Measurements from ENCODE around the gene HACD2. TPM values are rescaled to one million over a fixed set of nuclear protein-coding genes. Genes with fewer than 3 reads are reported as not detected.

HACD2 gene
- total and polyA plus RNA-seq, 8 donors: 5.3 to 36.0 (median 14.4) TPM

DNA sequence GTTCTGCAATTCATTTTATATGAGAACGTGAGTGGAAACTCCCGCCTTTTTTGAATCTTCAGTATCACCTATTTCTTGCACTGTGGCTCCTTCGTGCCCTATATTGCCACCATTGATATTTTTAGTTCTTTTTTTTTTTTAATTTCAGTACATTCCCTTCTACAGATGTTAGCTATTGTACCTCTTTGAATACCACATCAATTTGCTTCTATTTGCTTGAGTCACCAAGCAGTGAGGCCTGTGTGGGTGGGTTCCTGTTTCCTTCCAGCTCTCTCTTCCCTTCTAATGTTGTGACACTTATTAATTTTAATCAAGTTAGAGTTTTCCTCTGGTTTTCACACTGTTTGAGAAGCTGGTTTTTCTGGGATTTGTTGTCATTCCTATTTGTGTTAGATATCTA lies 8.7 kb downstream of the HACD2 start:
- DNase-seq: no peak
- TF ChIP-seq, protein P1, sequence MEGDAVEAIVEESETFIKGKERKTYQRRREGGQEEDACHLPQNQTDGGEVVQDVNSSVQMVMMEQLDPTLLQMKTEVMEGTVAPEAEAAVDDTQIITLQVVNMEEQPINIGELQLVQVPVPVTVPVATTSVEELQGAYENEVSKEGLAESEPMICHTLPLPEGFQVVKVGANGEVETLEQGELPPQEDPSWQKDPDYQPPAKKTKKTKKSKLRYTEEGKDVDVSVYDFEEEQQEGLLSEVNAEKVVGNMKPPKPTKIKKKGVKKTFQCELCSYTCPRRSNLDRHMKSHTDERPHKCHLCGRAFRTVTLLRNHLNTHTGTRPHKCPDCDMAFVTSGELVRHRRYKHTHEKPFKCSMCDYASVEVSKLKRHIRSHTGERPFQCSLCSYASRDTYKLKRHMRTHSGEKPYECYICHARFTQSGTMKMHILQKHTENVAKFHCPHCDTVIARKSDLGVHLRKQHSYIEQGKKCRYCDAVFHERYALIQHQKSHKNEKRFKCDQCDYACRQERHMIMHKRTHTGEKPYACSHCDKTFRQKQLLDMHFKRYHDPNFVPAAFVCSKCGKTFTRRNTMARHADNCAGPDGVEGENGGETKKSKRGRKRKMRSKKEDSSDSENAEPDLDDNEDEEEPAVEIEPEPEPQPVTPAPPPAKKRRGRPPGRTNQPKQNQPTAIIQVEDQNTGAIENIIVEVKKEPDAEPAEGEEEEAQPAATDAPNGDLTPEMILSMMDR (IDR thresholded peaks at IDR 0.05): no peak
- TF ChIP-seq POLR2AphosphoS5 (IDR thresholded peaks at IDR 0.05): no peak
- TF ChIP-seq POLR2A (IDR thresholded peaks at IDR 0.05): no peak
- no peak for TF ChIP-seq EP300 (IDR thresholded peaks at IDR 0.05)
- no peaks in the 10 kb centered on the region for H3K27me3 ChIP-seq
- 75 to 87% (median 84%) methylated on average over 3 of the region's 3 CpGs for WGBS, 5 donors
- no peak overlapping the region for H3K27ac ChIP-seq
- intact Hi-C loops (cut with DNase I; ENCODE audit: low total_unique reads): no loop called here
- no peaks in the 10 kb centered on the region for H3K9me3 ChIP-seq
- peaks cover 0 to 7% (median 0%) of the 10 kb centered on the region in 4 donors for H3K4me1 ChIP-seq
- no peak overlapping the region for H3K4me3 ChIP-seq
- peaks cover 11 to 65% (median 50%) of the 10 kb centered on the region in 4 donors for H3K36me3 ChIP-seq

DNA sequence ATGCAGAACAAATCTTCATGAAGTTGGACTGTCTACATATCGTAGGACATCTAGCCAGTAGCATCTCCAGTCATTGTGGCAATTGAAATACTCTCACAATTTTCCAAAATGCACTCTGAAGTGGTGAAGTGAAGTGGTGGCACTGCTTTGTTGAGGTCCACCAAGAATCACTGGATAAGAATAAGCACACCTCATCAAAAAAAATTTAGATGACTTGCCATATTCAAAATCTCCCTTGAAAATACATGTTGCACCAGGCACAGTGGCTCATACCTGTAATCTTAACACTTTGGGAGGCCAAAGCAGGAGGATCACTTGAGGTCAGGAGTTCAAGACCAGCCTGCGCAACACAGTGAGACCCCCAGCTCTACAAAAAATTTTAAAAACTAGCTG lies 12.9 kb downstream of the HACD2 start:
- Histone ChIP-seq H3K4me1 (peaks cover 0 to 21% (median 7%) of the 10 kb centered on the region in 4 donors), H3K27me3 (no peaks in the 10 kb centered on the region), H3K36me3 (peaks cover 2 to 31% (median 21%) of the 10 kb centered on the region in 4 donors), H3K27ac (no peak overlapping the region), H3K4me3 (no peak overlapping the region), H3K9me3 (no peaks in the 10 kb centered on the region)
- TF ChIP-seq POLR2AphosphoS5 (IDR thresholded peaks at IDR 0.05) (no peak), POLR2A (IDR thresholded peaks at IDR 0.05) (no peak), EP300 (IDR thresholded peaks at IDR 0.05) (no peak)
- TF ChIP-seq, protein P1 (IDR thresholded peaks at IDR 0.05): no peak
- WGBS, 5 donors: 78 to 100% (median 98%) methylated on average over 2 of the region's 2 CpGs
- intact Hi-C loops (cut with DNase I; ENCODE audit: low total_unique reads): no loop called here
- no peak for DNase-seq

GRCh38 chr3:123571264-123571972 lies 13.4 kb downstream of the HACD2 start:
- Histone ChIP-seq H3K4me3 (no peak overlapping the region), H3K9me3 (no peaks in the 10 kb centered on the region), H3K4me1 (peaks cover 0 to 21% (median 7%) of the 10 kb centered on the region in 4 donors), H3K27ac (no peak overlapping the region), H3K36me3 (peaks cover 0 to 31% (median 22%) of the 10 kb centered on the region in 4 donors), H3K27me3 (no peaks in the 10 kb centered on the region)
- DNase-seq: no peak
- 75 to 94% (median 82%) methylated on average over 4 of the region's 4 CpGs for WGBS, 5 donors
- TF ChIP-seq EP300 (IDR thresholded peaks at IDR 0.05): no peak
- TF ChIP-seq, protein P1 (IDR thresholded peaks at IDR 0.05): no peak
- no peak for TF ChIP-seq POLR2A (IDR thresholded peaks at IDR 0.05)
- TF ChIP-seq POLR2AphosphoS5 (IDR thresholded peaks at IDR 0.05): no peak
- intact Hi-C loops (cut with DNase I; ENCODE audit: low total_unique reads): no loop called here

DNA sequence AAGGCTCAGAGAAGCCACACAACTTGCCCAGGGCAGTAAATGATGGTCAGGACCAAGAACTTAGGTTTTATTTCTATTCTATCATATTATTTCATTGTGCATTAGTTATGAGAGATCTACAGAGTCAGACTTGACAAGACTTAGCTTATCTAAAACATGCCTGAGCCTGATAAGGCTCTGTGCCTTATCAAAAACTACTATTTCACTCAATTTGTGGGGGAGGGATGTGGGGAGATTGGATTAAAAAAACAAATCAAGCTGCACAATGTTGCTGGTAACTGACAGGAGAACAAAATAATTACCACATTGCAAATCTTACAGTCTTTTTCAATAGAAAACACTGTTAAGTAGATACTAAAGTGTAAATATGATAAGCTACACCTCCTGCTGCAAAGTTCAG lies 16.0 kb downstream of the HACD2 start:
- Histone ChIP-seq H3K9me3 (no peaks in the 10 kb centered on the region), H3K27ac (no peak overlapping the region), H3K4me3 (no peak overlapping the region), H3K4me1 (peaks cover 0 to 14% (median 7%) of the 10 kb centered on the region in 4 donors), H3K36me3 (peaks cover 0 to 44% (median 35%) of the 10 kb centered on the region in 4 donors), H3K27me3 (no peaks in the 10 kb centered on the region)
- intact Hi-C loops (cut with DNase I; ENCODE audit: low total_unique reads): no loop called here
- TF ChIP-seq POLR2AphosphoS5 (IDR thresholded peaks at IDR 0.05): no peak
- no peak for TF ChIP-seq EP300 (IDR thresholded peaks at IDR 0.05)
- TF ChIP-seq POLR2A (IDR thresholded peaks at IDR 0.05): no peak
- TF ChIP-seq, protein P1 (IDR thresholded peaks at IDR 0.05): no peak
- no peak for DNase-seq

Data from stomach (tissue), 9 donors.